Amniotic stem cell (primary cell): Measurements from ENCODE around the gene PRAMEF26.
"Not testable (repeated sequence)": the region's sequence is repeated elsewhere in the genome, so short reads cannot be mapped to it uniquely, and the experiment has no call there.

Experiments
- DNase-seq: peaks from one replicate; lab custom pipeline; 2025; lab: John Stamatoyannopoulos, UW

PRAMEF26 gene

DNA sequence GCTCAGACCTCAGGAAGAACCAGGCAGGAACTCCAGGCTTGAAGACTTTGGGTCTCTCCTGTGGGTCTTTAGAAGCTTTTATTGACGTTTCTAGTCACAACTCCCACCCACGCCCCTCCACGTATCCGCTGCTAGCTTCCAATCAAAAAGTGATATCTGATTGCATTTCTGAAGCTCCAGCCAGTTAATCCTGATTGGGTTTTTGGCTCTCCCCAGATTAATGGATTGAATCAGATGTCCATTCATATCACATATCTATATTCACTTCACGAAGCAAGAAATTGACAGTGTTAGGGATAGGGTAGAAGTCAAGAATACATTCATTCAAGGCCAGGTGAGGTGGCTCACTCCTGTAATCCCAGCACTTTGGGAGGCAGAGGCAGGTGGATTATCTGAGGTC is at the start of gene PRAMEF26:
PRAMEF26 (minus strand) TSS at position 101 of the 400 bp plus-strand sequence. CDS start 2,914 bp downstream, outside the sequence.
- DNase-seq: not testable (repeated sequence)

GRCh38 chr1:13201309-13201708 is 45.5 kb upstream of the PRAMEF26 start, which contains the start of gene PRAMEF13:
Gene PRAMEF13, minus strand, starts transcription at chr1:13201409. Its CDS starts 1,820 bp downstream, at chr1:13199589.
- DNase-seq: not testable (repeated sequence)

DNA sequence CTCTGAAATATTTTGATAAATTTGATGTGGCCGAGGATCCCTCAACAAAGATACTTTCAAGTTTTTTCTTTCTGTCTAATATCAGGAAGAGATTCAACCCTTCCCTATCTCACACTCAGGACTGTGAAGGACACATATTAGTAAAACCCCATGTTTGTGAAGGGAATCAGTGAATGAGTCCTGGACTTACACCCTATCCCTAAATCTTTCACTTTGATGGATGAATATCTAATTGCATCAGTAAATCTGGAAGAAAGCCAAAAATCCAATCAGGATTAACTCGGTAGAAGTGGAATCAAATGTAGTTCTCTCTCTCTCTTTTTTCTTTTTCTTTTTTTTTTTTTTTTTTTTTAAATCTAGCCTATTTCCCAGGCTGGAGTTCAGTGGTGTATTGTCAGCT is 15.7 kb upstream of the PRAMEF26 start, which contains the start of gene PRAMEF9:
PRAMEF9 (plus strand) TSS at position 301 of the 400 bp plus-strand sequence. CDS start 3,433 bp downstream, outside the sequence.
- DNase-seq: not testable (repeated sequence)

DNA sequence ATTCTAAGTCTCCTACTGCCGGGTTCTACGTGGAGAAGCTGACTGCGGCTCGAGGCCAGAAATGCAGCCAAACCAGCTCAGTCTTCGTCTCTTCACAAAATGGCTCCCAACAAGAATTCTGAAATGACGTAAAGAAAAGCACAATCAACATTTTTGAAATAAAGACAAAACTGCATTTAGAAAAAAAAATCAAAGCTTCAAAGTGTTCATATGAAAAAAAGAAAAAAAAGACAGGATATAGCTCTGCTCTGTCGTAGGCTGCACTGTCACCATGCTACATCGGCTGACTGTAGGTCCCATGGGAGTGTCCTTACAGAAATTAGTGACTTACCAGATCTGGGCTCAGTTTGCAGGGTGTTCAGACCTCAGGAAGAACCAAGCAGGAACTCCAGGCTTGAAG is 9.7 kb upstream of the PRAMEF26 start, which contains the start of gene HNRNPCL4:
HNRNPCL4 (minus strand) TSS at position 101 of the 400 bp plus-strand sequence. CDS start 164 bp downstream, outside the sequence.
- DNase-seq: not testable (repeated sequence)

GRCh38 chr1:13116754-13117153 is 39.1 kb downstream of the PRAMEF26 start, which contains the start of gene HNRNPCL2:
Gene HNRNPCL2, minus strand, starts transcription at chr1:13116854. Its CDS starts 454 bp downstream, at chr1:13116400.
- DNase-seq: not testable (repeated sequence)
